Breast epithelium (tissue), 4 donors: Measurements from ENCODE around the gene PSMD14. TPM values are rescaled to one million over a fixed set of nuclear protein-coding genes. Genes with fewer than 3 reads are reported as not detected.
"Not testable (repeated sequence)": the region's sequence is repeated elsewhere in the genome, so short reads cannot be mapped to it uniquely, and the experiment has no call there.

ENCODE experiments used
- DNase-seq, 2 donors: peaks; one replicate each; pipeline ENCODE4 v3.0.0-alpha.2; 2019; ENCODE audit warnings: low spot score in 2 of 2
- H3K27ac ChIP-seq, 2 donors: fragments of 200-600 bp; sonication (generic) in 1 of 2; one replicate each; pipeline ENCODE4 v1.5.1; 2016 to 2019; ENCODE audit warnings: mild to moderate bottlenecking in 1 of 2
- H3K27me3 ChIP-seq, 2 donors: fragments of 200-600 bp; sonication (generic) in 1 of 2; one replicate each; pipeline versions ENCODE4 v1.5.1 to v1.6.0; 2017 to 2019; ENCODE audit warnings: control low read depth in 1 of 2, mild to moderate bottlenecking in 1 of 2
- H3K36me3 ChIP-seq: fragments of 200-600 bp; one replicate; pipeline ENCODE4 v1.5.1; 2019
- H3K4me1 ChIP-seq, 2 donors: fragments of 200-600 bp; sonication (generic); one replicate each; pipeline ENCODE4 v1.5.1; 2016 to 2019; ENCODE audit warnings: control low read depth in 1 of 2
- H3K4me3 ChIP-seq, 3 donors: fragments of 200-600 bp; sonication (generic); 1 replicate in 2 of 3; 2 replicates in 1 of 3; pipeline ENCODE4 v1.5.1; 2016 to 2019; ENCODE audit warnings: mild to moderate bottlenecking in 3 of 3, moderate library complexity in 2 of 3
- H3K9me3 ChIP-seq, 2 donors: fragments of 200-600 bp; sonication (generic) in 1 of 2; one replicate each; pipeline ENCODE4 v1.5.1; 2016 to 2019; ENCODE audit warnings: control low read depth in 1 of 2
- CTCF ChIP-seq, 3 donors: fragments of 450-650 bp; IDR thresholded peaks; one replicate each; pipeline ENCODE4 v1.5.1; 2016 to 2017; ENCODE audit warnings: antibody characterized with exemption in 3 of 3, mild to moderate bottlenecking in 3 of 3, moderate library complexity in 3 of 3
- POLR2A ChIP-seq: fragments of 450-650 bp; IDR thresholded peaks from one replicate; pipeline ENCODE4 v1.6.1; 2016; ENCODE audit warnings: antibody characterized with exemption, mild to moderate bottlenecking, moderate library complexity
- POLR2AphosphoS5 ChIP-seq, 3 donors: sonication (generic); formaldehyde crosslinking; IDR thresholded peaks; one replicate each; pipeline ENCODE4 v1.6.1; 2017; ENCODE audit warnings: antibody characterized with exemption in 3 of 3
- intact Hi-C: fragments of 100-400 bp; cut with DNase I; formaldehyde crosslinking; loops from one replicate; pipeline ENCODE4 v1.15.1; 2023; ENCODE audit warnings: low total_unique reads
- total RNA-seq, 3 donors: library from RNA; depleted of rRNA; stranded (reverse); fragments of >200 nt; gene quantifications; one replicate each; pipeline ENCODE4 v1.1.0, GENCODE V29; 2016

PSMD14 gene
- 10 to 100 TPM; 38.3 to 50.1 (median 38.7) TPM for total RNA-seq

DNA sequence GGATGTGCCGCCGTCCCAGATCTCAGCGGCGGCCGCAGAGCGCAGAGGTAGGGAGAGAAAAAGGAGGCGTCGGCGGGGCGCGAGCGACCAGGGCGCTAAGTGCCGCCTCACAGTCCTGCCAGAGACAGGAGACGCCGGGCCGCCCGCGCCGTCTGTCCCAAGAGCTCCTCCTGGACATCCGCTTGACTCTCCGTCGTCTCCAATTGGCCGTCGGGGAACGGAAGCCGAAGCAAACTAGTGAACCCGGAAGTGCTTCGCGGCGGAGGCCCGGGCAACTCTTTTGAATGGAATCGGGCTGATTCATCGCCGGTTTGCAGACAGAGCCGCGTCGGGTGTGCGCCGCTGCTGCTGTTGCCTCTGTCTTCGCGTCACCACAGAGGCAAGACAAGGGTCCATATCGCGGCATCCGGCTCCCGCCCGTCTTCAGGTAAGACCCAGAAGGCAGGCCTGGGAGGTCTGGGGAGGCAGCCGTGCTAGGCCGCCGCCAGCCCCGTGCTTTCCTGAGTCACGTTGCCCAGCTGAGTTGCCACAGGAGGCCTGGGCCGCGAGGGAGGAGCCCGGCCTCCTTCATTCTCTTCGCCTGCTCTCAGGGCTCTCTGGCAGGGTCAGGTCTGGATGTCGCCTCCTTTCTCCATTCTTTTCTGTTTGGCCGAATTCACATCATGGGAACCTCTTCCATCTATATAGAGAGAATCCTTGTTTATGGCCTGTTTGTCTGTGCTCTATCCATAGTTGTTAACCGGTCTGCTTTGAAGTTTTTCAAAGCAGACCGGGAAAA, at the start of gene PSMD14:
TSS of gene PSMD14 (plus strand) at position 248 of the 778 bp plus-strand sequence. CDS start 10,401 bp downstream, outside the sequence.
- Histone ChIP-seq H3K4me1 (no peaks in the 10 kb centered on the region), H3K27ac (peak within 1 kb of the TSS; percentile 81 to 89), H3K9me3 (no peaks in the 10 kb centered on the region), H3K4me3 (peak within 1 kb of the TSS; percentile 60 to 80 (median 66)), H3K36me3 (no peaks in the 10 kb centered on the region), H3K27me3 (no peaks in the 10 kb centered on the region)
- TF ChIP-seq POLR2A: peak; percentile 29
- peak; percentile 60 to 82 (median 71) for TF ChIP-seq POLR2AphosphoS5 (IDR thresholded peaks at IDR 0.05)
- no peak for TF ChIP-seq CTCF (IDR thresholded peaks at IDR 0.05)
- intact Hi-C loops: no loop called here
- DNase-seq: peak; percentile 87 to 88

DNA sequence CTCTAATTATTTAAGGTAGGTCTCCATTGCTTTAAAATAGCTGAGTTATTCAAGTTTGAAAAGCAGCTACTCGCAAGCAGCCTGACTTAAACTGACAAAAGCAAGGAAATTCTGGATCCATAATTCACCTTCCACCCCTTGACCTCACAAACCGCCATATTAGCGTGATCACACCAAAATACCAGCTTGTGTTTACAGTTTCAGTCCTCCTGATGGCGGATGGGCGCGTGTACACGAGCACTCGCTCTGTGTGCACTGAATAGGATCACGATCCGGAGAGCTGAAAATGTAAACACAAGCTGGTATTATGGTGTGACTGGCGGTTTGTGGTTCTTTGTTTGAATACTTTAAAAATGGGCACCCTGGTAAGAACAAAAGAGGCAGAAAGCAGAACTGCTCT, 42.4 kb upstream of the PSMD14 start:
- no peak for DNase-seq
- H3K9me3 ChIP-seq: no peaks in the 10 kb centered on the region
- TF ChIP-seq POLR2A (no peak), POLR2AphosphoS5 (IDR thresholded peaks at IDR 0.05) (no peak), CTCF (IDR thresholded peaks at IDR 0.05) (no peak)

DNA sequence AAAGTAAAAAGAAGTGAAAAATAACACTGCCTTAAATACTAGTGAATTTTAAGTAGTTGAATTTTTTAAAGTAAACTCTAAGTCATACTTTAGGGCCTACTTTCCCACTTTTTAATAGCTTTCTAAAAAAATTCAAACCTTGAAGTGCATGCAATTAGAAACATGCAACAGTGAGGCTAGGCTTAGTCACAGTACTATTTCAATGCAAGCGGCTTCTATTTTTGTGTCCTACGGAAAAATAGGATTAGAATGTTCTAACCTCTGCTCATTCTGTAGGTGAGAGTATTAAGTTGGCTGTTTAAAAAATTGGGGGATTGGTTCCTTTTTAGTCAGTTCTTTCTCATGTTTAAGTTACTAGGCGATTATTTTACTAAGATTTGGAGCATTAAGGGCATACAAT, 39.1 kb upstream of the PSMD14 start:
- intact Hi-C loops: loop anchor here (5.0 kb wide), 1 partner anchor 862 kb away; no protein-coding TSS in a partner anchor
- H3K9me3 ChIP-seq: no peaks in the 10 kb centered on the region
- DNase-seq: no peak
- no peaks in the 10 kb centered on the region for H3K4me1 ChIP-seq
- no peak overlapping the region for H3K27ac ChIP-seq
- H3K4me3 ChIP-seq: no peak overlapping the region
- no peaks in the 10 kb centered on the region for H3K27me3 ChIP-seq
- no peaks in the 10 kb centered on the region for H3K36me3 ChIP-seq
- TF ChIP-seq CTCF (IDR thresholded peaks at IDR 0.05): no peak
- TF ChIP-seq POLR2A: no peak
- no peak for TF ChIP-seq POLR2AphosphoS5 (IDR thresholded peaks at IDR 0.05)

More for the DNA sequence above, 42.4 kb upstream of the PSMD14 start:
- H3K27ac ChIP-seq: no peak overlapping the region
- H3K4me1 ChIP-seq: no peaks in the 10 kb centered on the region
- intact Hi-C loops: loop anchor here (5.0 kb wide), 1 partner anchor 859 kb away; no protein-coding TSS in a partner anchor
- no peaks in the 10 kb centered on the region for H3K36me3 ChIP-seq
- H3K4me3 ChIP-seq: no peak overlapping the region
- H3K27me3 ChIP-seq: no peaks in the 10 kb centered on the region

DNA sequence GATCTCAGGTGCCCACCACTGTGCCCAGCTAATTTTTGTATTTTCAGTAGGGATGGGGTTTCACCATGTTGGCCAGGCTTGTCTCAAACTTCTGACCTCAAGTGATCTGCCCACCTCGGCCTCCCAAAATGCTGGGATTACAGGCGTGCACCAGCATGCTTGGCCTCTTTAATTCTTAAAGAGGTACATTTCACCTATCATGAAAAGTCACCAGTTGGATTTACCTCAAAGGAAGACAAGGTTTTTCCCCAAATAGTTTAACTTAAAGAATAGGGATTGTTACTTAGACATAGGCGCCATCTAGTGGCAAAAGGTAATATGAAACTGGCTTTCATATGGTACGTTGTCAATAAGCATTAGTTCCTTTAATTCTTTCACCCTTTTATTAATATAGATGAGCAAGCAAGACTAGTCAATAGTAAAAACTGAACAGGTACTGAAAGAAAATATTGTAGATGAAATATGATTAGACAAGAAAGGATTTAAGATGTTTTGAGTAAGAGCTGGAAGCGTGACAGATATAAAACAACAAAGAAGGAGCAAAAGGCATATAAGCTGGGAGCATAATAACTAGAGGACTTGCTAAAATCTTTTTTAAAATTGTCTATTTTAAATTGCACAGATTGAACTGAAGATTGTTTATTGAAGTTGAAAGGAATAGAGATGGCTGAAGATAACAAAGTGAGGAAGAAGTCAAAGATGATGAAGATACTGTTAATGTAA, 35.0 kb upstream of the PSMD14 start:
- Histone ChIP-seq H3K9me3 (no peaks in the 10 kb centered on the region), H3K27me3 (no peaks in the 10 kb centered on the region), H3K4me3 (no peak overlapping the region), H3K4me1 (no peaks in the 10 kb centered on the region), H3K27ac (no peak overlapping the region), H3K36me3 (no peaks in the 10 kb centered on the region)
- TF ChIP-seq POLR2A: no peak
- peak; percentile 7 to 42 (median 31) for TF ChIP-seq CTCF (IDR thresholded peaks at IDR 0.05)
- no peak for TF ChIP-seq POLR2AphosphoS5 (IDR thresholded peaks at IDR 0.05)
- no peak for DNase-seq
- intact Hi-C loops: no loop called here

GRCh38 chr2:161278564-161279229, 29.5 kb upstream of the PSMD14 start:
- H3K4me1 ChIP-seq, H3K36me3 ChIP-seq, H3K4me3 ChIP-seq, intact Hi-C loops, H3K27ac ChIP-seq, H3K27me3 ChIP-seq, H3K9me3 ChIP-seq, DNase-seq: not testable (repeated sequence)

DNA sequence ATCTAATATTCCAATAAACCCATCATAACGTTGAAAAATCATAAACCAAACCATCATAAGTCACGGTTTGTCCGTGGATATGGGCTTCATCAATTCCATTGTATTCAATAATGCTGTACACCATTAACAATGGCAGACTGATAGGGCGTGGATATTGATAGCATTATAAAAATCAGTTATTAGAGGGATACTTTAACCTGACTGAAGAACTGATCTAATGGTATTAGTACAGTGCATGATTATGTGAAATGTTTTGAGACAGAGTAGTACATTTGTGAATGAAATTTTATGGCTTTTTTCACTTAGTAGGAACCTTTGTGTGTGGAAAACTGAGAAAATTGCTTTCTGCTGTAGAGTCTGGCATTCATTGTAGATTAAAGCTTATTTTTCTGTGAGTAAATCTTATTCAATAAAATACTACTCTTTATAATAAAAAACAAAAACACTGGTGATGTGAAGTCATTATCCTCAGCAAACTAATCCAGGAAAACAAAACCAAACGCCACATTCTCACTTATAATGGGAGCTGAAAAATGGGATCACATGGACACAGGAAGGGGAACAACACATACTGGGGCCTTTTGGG, 28.9 kb upstream of the PSMD14 start:
- H3K27me3 ChIP-seq, H3K27ac ChIP-seq, DNase-seq, intact Hi-C loops, H3K4me1 ChIP-seq, H3K36me3 ChIP-seq, H3K4me3 ChIP-seq, H3K9me3 ChIP-seq: not testable (repeated sequence)

DNA sequence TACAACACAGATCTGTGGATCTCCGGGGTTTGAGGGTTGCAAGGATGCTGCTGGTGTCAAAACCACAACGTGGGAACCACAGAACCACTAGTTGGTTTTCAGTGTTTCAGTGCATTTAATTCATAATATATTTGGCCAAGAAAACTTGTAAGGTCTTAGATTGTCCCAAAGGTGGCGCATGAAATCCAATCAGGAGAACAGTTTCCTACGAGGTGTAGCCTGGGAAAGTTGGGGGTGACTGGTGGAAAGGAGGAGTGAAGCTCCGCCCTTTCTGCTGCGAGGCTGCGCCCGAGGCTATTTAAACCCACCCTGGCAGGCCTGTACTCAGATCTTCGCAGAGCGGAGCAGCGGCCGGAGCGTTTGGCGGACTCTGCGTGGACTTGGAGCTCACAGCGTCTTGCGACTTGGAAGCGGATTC, 27.3 kb upstream of the PSMD14 start:
- intact Hi-C loops: not testable (repeated sequence)

More for the DNA sequence above, 27.3 kb upstream of the PSMD14 start:
- peak in 1 of 2 donors; percentile 46 for DNase-seq
- H3K27ac ChIP-seq, H3K9me3 ChIP-seq, H3K36me3 ChIP-seq, H3K27me3 ChIP-seq, H3K4me3 ChIP-seq, H3K4me1 ChIP-seq: not testable (repeated sequence)
